NCI-H146 (cell line): ENCODE measurements around the gene C5orf63.
"Not testable (repeated sequence)": the region's sequence is repeated elsewhere in the genome, so short reads cannot be mapped to it uniquely, and the experiment has no call there.

ENCODE experiments used
- DNase-seq: peaks from one replicate; lab custom pipeline; 2025; lab: John Stamatoyannopoulos, UW

Gene C5orf63

DNA sequence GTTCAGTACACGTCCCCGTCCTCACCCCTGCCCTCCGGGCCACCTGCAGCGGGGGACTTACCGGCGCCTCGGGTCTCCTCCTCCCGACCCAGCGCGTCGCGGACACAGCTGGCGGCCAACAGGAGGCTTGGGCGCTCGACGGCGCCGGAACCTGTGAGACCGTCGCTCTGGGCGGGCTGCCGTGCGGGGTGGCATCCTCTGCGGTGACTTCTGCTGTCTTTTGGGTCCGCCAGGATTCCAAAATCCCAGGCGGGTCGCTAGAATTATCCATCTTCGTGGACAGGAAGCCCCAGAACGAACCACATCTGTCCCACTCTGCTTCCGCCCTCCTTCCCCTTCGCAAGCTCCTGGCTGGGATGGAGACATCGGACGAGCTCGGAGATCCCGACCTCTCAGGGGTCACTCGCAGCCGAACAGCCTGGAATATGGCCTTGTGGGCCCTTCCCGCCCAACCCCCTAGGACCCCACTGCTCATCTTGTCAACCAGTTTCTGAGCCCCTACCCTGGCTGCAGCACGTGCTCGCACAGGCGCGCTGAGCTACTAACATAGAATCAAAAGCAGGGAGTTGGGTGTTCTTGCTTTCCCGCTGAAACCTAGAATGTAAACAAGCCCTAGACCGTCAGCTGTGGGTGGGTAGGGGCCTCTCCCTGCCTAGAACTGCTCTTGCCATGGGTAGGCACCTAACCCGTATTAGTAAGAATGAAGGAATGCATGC is 42.0 kb downstream of the C5orf63 start:
- peak; percentile 5 for DNase-seq

DNA sequence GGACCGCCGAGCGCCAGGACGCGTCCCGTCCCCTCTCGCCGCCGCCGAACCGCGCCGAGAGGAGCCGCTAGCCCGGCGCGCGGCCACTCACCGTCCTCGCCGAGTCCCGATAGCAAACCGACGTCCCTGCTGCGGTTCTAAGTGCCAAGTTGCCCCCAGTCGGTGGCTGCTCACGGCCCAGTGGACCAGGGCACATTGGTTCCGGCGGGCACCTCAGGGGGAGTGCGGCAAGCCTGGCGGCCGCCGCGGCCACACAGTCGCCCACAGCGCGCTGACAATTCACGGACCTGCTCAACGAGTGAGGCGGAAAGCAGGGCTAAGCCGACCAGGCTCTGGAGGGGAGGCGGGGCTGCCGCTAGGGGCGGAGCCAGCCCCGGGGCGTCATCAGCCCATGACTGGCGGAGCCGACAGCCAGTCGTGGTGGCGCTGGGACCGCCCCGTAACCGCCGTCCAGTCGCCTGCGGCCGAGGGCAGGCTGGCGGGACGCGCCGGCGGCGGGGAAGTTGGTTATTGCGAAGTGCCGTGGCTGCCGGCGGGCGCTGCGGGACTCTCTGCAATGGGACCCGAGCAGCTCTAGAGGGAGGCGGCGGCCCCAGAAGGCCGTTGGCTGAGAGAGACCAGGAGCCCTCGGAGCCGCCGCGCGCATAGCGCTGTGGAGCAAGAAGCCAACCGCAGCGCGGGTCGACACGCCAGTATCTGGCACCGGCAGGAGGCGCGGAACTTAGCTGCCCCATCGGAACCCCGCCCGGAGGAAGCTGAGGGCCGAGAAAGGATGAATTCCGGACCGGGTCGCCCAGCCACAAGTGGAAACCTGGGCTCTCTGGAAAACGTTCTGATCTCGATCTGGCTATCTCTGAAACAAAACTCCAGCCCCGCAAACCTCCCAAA is 42.8 kb downstream of the C5orf63 start, which contains the start of gene MARCHF3:
Gene MARCHF3 (minus strand): TSS at position 300 of the 888 bp plus-strand sequence. CDS start 112,387 bp downstream, outside the sequence.
- peak; percentile 82 for DNase-seq

DNA sequence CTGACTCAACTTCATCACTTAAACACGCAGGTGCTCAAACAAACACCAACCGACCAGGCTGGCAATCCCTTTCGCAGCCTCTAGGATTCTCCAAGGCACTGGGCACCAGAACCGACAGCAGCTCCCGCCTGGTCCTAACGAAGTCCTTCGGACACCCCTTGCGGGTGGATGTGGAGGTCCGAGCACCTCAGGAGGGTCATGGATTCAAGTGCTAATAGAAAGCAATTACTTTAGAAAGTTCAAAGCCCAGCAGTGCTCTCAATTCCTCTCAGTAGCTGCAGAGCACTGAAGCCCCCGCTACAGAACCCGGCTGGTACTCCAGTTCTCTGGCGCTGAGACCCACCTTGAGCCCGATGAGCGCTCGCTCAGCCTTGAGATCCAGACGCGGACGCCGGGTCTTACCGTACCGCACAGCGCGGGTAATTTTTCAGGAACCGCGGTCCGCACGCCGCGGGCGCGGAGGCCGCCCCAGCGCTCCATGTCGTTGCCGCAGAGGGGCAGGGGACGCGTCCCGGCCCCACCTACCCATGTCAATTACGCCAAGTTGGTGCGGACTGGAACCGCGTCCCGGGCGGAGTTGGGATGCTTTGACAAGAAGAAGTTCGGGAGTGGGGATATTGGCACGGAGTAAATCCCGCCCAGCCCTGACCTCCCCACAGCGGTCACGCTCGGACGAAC is 43.6 kb downstream of the C5orf63 start:
- DNase-seq = peak; percentile 25

DNA sequence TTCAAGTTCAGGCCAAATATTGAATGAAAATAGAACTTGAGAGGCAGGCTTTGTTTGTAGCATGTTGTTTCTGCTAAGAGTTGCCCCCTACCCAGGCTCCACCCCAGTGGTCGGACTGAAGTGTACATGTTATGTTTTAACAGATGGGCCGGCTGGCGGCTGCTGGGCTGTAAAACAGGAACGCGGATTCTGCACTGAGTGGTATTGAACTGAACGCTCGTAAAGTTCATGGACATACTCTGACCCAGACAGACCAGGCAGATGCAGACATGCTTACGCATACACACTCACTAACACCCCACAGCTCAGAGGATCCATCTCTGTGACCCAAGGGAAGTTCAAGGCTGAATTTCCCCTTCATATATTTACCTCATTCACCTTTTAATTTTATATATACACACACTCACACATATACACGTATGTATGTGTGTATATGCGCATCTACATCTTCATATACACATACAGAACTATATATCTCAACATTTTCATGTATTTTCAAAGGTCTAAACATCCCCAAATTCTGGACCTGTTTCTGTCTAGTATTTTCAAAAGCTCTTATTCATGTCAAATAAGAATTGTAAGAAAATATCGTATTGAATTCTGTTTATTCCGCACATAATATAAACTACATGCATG is 44.4 kb downstream of the C5orf63 start:
- DNase-seq = no peak

DNA sequence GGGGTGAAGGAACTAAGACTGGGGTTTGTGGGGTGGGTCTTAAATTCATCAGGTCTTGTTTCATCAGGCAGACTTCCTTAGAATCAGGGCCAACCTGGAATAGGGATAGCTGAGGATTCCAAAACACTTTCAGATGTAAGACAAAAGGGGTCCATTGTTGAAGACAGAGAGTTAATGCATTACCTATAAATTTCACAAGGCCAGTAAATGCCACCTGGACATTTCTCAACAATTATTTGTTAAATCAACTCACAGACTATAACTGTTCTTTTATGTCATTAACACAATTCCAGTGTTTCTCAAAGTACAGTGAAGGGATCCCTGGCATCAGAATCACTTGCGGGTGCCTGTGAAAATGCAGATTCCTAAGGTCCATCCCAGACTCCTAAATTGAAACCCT is 45.8 kb downstream of the C5orf63 start:
- no peak for DNase-seq

DNA sequence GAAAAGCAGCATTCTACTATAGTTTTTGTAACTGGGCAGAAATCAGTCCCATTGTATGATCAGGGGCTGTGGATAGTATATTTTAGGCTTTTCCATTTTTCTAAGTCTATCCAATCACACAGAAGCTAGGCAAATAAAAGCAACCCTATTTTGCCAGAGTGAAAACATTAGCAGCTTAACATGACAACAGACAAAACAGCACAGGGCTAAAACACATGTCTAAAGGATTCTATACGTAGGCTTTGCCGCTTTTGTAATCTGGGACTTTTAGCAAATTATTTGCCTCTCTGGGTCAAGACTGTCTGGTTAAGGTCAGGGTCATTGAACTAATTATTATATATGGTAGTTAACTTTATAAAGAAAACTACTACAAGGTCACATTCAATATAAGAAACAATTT is 47.1 kb downstream of the C5orf63 start:
- DNase-seq = no peak

DNA sequence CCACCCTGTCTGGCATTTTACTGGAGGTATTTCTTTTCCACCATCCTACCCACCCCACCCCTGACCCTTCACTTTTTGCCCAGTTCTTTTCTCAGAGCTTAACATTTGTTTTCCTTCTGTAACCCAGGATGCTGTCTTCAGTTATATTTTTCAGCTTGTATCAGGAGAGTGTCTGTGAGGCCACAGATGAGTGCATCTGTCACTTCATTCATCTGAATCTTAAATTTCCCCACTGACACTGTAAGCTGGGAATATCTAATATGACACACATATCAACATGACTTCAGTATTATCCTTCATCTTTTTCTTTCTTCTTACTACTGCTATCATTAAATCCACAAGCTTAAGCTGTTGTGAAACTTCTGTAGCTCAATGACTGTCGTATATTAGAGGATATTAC is 47.8 kb downstream of the C5orf63 start:
- DNase-seq = no peak

DNA sequence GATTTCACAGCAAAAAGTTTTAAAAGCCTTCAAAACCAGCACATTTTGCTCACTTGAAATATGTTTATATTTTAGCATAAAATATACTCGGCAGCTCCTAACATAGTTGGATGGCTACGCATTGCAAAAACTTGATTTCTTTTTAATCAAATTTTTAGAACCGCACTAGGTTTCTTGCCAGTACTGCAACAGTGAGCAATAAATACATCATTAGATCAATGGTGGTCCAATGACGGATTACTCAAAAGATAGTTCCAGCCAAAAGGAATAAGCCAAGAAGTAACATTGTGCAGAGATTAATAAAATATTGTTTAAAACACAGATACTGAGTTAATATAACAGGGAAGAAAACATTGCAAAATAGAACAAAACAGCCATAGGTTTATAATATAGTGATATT is 48.5 kb downstream of the C5orf63 start:
- no peak for DNase-seq

DNA sequence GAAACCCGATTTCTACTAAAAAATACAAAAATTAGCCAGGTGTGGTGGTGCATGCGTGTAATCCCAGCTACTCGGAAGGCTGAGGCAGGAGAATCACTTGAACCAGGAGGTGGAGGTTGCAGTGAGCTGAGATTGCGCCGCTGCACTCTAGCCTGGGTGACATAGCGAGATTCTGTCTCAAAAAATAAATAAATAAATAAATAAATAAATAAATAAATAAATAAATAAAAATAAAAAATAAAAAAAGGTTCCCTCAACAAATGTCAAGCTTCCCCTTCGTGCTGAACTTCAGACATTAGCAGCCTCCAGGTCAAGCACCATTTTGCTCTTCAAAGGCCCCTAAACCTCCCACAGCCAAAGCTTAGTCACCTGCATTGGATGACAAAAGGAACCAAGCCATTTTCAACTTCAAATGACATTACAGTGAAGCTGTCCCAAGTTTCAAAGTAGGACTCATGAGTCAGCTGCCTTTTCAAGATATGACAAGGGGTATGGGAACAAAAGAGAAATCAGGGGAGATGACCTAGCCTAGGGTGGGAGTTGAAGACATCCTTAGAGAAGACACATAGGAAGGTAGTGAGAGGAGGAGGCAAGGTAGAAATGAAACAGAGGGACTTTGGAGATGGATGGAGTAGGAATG is 49.6 kb downstream of the C5orf63 start:
- DNase-seq = not testable (repeated sequence)

DNA sequence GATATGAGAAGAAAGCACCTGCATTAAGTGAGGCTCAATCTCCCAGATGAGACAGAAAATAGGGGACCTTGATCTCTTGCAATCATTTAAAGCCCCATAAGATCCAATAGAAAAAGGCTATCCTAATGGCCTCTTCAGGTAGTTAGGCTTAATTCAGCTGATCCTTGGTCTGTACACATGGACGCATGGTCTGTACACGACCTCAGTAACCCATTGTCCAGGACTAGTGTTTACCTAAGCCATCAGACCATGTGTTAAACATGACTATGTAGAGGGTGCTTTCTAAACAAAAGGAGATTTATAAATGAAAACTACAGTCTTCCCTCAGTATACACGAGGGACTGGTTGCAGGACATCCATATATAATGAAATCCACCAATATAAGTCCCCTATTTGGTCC is 50.5 kb downstream of the C5orf63 start:
- DNase-seq = no peak

DNA sequence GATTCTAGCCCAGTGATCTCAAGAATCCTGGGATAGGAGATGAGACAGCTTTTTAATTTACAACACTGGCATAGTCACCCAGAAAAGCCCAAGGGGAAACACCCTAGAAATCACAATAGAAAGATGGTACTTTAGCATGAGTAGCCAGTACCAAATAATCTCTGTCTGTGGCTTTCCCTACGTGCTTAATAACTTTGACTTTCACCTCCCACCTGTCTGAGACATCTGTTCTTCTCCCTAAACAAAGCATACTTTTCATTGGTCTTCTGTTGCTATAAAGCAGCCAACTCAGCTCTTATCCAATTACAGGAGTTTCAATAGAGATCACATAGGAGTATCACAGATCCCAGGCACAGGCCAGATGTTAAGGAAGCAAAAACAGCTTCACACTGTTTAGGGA is 53.4 kb downstream of the C5orf63 start:
- no peak for DNase-seq

DNA sequence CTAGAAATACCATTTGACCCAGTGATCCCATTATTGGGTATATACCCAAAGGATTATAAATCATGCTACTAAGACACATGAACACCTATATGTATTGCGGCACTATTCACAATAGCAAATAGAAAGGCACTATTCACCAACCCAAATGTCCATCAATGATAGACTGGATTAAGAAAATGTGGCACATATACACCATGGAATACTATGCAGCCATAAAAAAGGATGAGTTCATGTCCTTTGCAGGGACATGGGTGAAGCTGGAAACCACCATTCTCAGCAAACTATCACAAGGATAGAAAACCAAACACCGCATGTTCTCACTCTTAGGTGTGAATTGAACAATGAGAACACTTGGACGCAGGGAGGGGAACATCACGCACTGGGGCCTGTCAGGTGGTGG is 56.6 kb downstream of the C5orf63 start:
- not testable (repeated sequence) for DNase-seq

DNA sequence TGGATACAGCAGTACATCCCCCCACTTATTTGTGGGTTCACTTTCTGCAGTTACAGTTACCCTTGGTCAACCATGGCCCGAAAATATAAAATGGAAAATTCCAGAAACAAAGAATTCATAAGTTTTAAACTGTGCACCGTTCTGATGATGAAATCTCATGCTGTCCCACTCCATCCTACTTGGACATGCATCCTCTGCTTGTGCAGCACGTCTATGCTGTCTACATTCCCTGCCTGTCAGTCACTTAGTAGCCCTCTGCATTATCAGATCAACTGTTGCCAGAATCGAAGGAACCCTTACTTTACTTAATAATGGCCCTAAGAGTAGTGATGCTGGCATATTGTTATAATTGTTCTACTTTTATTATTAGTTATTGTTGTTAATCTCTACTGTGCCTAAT is 57.6 kb downstream of the C5orf63 start:
- DNase-seq = no peak

DNA sequence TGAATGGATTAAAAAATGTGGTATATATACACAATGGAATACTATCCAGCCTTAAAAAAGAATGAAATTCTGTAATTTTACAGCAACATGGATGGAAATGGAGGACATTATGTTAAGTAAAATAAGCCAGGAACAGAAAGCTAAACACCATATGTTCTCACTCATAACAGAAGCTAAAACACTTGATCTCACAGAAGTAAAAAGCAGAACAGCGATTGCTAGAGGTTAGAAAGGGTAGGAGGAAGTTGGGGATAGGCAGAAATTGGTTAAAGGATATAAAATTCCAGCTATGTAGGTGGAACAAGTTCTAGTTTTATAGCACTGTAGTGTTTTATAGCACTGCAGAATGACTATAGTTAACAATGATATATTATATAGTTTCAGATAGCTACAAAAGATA is 58.7 kb downstream of the C5orf63 start:
- no peak for DNase-seq

DNA sequence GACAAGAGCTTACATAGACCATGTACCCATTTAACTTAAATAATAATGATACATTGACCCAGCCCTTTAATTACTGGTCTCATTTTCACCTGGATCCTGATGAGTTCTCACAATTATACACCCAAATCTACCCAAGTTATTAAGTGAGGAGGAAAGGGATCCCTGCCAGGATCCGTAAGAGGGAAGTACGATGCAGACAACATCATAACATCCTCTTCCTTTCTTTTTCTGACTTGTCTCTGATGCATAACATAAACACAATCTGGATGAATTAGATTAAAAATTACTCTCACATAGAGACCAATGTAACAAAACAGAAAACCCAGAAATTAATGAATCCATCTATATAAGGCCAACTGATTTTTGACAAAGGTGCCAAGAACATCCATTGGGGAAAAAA is 59.9 kb downstream of the C5orf63 start:
- no peak for DNase-seq

DNA sequence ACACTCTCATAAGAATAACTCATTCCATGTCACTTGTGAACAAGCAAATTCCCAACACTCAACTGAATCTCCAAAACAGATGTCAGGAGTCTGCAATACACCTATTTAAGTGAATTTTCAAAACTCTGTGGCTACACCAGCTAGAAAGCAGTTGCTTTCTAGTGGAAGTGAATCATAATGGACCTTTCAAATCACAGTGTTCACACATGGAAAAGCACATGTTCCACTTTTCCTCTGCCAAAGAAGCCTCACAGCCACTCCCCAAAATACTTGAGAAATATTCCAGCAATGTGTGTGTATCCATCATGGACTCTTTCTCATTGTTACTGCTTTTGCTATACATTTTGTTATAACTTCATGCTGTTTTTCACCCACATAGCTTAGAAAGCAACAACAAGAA is 60.4 kb downstream of the C5orf63 start:
- no peak for DNase-seq

DNA sequence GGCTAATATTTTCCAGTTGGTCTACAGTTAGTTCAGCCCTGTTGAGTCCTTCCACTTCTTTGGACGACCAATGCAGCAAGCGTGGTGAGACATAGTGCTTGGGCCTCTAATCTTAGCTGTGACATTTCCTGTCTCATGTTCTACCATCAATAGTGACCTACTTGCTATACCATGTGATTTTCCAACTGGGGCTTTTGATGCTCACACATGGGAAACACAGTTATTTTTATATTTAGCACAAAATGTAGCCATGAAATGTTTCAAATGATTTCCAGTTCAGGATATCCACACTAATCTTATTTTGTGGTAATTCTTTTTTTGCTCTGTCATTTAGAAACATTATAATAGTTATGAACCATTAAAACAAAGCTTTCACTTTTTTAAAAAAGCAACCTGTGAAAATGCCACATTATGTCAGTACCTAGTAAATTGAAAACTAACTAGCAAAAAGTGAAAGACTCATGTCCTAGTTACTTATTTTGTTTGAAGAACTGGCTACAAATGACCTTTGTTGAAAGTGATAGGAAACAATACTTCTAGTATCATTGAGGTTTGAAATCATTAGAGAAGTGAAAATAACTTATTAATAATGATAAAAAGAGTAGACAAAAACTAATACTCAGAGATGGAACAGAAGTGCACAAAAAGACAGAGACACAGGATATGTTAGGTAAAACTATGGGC is 61.2 kb downstream of the C5orf63 start:
- no peak for DNase-seq

DNA sequence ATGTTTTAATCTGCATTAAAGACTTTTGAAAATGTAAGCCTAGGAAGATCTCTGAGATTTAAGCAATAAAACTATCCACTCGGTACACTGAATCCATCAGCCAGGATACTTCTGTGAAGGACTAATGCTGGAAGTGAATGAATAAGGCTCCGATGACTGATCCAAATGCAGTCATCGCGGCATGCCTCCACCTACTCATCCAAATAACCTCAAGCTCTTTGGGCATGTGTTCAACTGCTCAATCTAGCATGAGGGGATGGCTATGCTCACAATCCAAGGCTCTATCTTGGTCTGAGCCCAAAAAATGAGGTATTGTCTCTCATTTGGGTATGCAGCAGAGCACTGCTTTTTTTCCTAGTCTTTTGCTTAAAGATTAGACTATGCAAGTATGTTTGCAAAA is 62.1 kb downstream of the C5orf63 start:
- DNase-seq = no peak

DNA sequence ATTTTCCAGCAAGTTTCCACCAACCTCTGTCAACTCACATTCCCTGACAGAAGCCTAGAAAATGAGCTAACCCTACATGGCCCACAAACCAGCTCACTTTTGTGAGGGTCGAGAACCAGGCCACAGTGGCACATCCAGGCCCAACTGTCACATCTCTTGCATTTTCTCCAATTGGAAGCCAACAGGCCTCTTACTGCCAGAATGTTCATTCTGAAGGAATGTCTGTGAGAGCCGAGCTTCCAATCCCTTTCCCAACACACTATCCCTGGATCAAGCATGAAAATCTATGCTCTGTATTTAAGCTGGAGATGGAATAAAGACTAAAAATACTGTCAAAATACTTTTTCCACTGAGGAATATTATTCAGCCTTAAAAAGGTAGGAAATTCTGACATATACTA is 62.9 kb downstream of the C5orf63 start:
- no peak for DNase-seq

DNA sequence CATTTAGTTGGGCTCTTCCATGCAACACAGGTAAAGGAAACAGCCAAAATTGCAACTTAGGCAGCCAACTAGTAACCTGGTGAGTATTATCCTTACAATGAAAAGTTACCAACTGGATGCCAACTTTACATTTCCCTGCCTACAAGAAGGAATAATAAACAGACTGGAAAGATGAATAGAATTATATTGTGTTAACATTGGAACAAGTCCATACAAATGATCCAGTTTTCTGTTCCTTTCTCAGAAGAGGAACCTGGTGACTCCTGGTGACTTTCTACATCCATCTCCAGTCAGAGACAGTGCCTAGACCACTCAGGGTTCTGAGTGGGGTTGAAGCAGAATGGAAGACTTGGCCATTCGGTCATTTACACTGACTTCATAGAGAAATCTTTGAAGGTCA is 63.5 kb downstream of the C5orf63 start:
- DNase-seq = no peak

DNA sequence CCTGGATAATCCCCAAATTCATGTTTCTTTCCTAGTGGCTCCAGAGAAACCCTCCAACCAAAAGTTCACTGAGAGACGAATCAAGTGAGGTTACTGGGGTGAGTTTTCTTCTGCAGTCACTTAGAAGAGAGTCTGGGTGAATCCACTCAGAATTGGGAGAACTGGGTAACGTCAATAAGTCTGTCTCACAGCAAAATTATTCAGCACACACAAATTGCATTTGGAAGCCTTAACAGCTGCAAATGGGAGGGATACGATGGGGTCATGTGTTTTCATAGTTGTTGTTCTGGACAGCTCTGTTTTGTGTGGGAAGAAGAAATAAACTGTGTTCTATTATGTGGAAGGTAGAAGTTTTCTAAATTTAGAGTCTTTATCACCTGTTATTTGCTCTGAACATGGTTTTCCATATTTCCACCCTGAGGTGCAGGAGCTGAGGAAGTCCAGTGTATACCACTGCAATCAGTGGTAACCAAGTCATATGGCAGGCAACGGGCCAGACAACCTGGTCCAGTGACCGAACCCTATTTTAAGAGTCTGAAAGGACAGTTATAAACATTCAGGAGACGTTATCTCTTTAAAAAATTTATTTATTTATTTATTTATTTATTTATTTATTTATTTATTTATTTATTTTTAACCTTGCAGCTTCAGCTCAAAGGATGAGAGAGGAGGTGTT is 64.9 kb downstream of the C5orf63 start:
- no peak for DNase-seq
